Right kidney (tissue), 1 donor: Measurements from ENCODE around the gene KRTAP12-3.
"Not testable (repeated sequence)": the region's sequence is repeated elsewhere in the genome, so short reads cannot be mapped to it uniquely, and the experiment has no call there.

Experiments used
- DNase-seq: peaks from one replicate; pipeline ENCODE4 v3.0.0-alpha.2; 2016

Gene KRTAP12-3

GRCh38 chr21:44650973-44651675 is 6.6 kb upstream of the KRTAP12-3 start:
- no peak for DNase-seq

- no peak for DNase-seq
Measured at GRCh38 chr21:44653123-44653522, 4.6 kb upstream of the KRTAP12-3 start.

GRCh38 chr21:44653656-44654575 is 3.8 kb upstream of the KRTAP12-3 start:
- no peak for DNase-seq

GRCh38 chr21:44654576-44655175 is 3.1 kb upstream of the KRTAP12-3 start, which contains the start of gene KRTAP12-4:
KRTAP12-4 (minus strand) TSS chr21:44654659; CDS start chr21:44654614, 45 bp downstream.
- no peak for DNase-seq

GRCh38 chr21:44656868-44657267 is 864 bp upstream of the KRTAP12-3 start:
- DNase-seq, result no peak

GRCh38 chr21:44658541-44658910 is 794 bp downstream of the KRTAP12-3 start:
- DNase-seq, result no peak

GRCh38 chr21:44658913-44659595 is 1.3 kb downstream of the KRTAP12-3 start:
- DNase-seq, result no peak

- DNase-seq, result not testable (repeated sequence)
Measured at GRCh38 chr21:44661567-44661966, 3.8 kb downstream of the KRTAP12-3 start.

- no peak for DNase-seq
Measured at GRCh38 chr21:44664691-44665090, 7.0 kb downstream of the KRTAP12-3 start.

GRCh38 chr21:44666401-44667320 is 8.9 kb downstream of the KRTAP12-3 start, which contains the start of gene KRTAP12-2:
KRTAP12-2 (minus strand) TSS chr21:44666927; CDS start chr21:44666886, 41 bp downstream.
- no peak for DNase-seq

GRCh38 chr21:44667612-44668011 is 9.9 kb downstream of the KRTAP12-3 start:
- DNase-seq, result no peak

- DNase-seq, result no peak
Measured at GRCh38 chr21:44670642-44671432, 13.1 kb downstream of the KRTAP12-3 start.

- no peak for DNase-seq
Measured at GRCh38 chr21:44671911-44672310, 14.2 kb downstream of the KRTAP12-3 start.

- DNase-seq, result no peak
Measured at GRCh38 chr21:44677881-44678280, 20.1 kb downstream of the KRTAP12-3 start.

- no peak for DNase-seq
Measured at GRCh38 chr21:44681152-44681551, 23.4 kb downstream of the KRTAP12-3 start.

- DNase-seq, result no peak
Measured at GRCh38 chr21:44681861-44682579, 24.3 kb downstream of the KRTAP12-3 start, which contains the start of gene KRTAP12-1. KRTAP12-1 (minus strand) TSS chr21:44682163; CDS start chr21:44682123, 40 bp downstream.

- DNase-seq, result no peak
Measured at GRCh38 chr21:44682580-44683151, 24.9 kb downstream of the KRTAP12-3 start.

- DNase-seq, result no peak
Measured at GRCh38 chr21:44684077-44684476, 26.3 kb downstream of the KRTAP12-3 start.

GRCh38 chr21:44684483-44684882 is 26.8 kb downstream of the KRTAP12-3 start:
- DNase-seq, result no peak
